ENCODE results near the gene SOBP.

SOBP gene

GRCh38 chr6:107627969-107628368, 138.1 kb downstream of the SOBP start:
- no peak overlapping the region for H3K27ac ChIP-seq (ENCODE audit: extremely low read depth, low read depth, low read length)
- H3K4me3 ChIP-seq (ENCODE audit: low read depth, low read length) = no peak overlapping the region
- CTCF ChIA-PET = interaction anchor here (0.9 to 2.8 kb wide), 4 partner anchors 9 to 310 kb away, joined by 3 to 8 read pairs (median 6); no protein-coding TSS in a partner anchor
- no peaks in the 10 kb centered on the region for H3K36me3 ChIP-seq (ENCODE audit: control insufficient read depth in 2 of 2, insufficient read depth in 1 of 2, low read length in 2 of 2)
- TF ChIP-seq ZNF76 (tag by site-specific recombination; IDR thresholded peaks at IDR 0.05; ENCODE audit: borderline replicate concordance, low read depth) = no peak
- peak; percentile 67; the same call in 1 of the 2 replicates for TF ChIP-seq FEZF1 (tag by site-specific recombination; IDR thresholded peaks at IDR 0.05)
- no peak for TF ChIP-seq ZNF366 (tag by site-specific recombination; conservative IDR thresholded peaks at IDR 0.05)
- no peak for TF ChIP-seq ZBTB17 (tag by site-specific recombination; IDR thresholded peaks at IDR 0.05)
- H3K9me3 ChIP-seq (ENCODE audit: control insufficient read depth, insufficient read depth, low read depth, low read length) = no peaks in the 10 kb centered on the region
- POLR2A ChIA-PET = no interaction called here
- peaks cover 6% of the 10 kb centered on the region for H3K4me1 ChIP-seq (ENCODE audit: control insufficient read depth, insufficient read depth, low read length)

- Histone ChIP-seq H3K9me3 (ENCODE audit: control insufficient read depth, insufficient read depth, low read depth, low read length) (no peaks in the 10 kb centered on the region), H3K27ac (ENCODE audit: extremely low read depth, low read depth, low read length) (no peak overlapping the region), H3K36me3 (ENCODE audit: control insufficient read depth in 2 of 2, insufficient read depth in 1 of 2, low read length in 2 of 2) (peaks cover 0 to 7% of the 10 kb centered on the region in 2 experiments; a peak in 1 of 3 replicates), H3K4me3 (ENCODE audit: low read depth, low read length) (no peak overlapping the region), H3K4me1 (ENCODE audit: control insufficient read depth, insufficient read depth, low read length) (peaks cover 6% of the 10 kb centered on the region)
- POLR2A ChIA-PET = interaction anchor here (1.1 to 1.6 kb wide), 2 partner anchors 11 to 170 kb away, joined by 4 read pairs; partner anchors contain the start of gene PDSS2
- CTCF ChIA-PET = interaction anchor here (0.6 to 2.8 kb wide), 5 partner anchors 8 to 311 kb away, joined by 3 to 8 read pairs (median 4); no protein-coding TSS in a partner anchor
- TF ChIP-seq ZNF335 (tag by site-specific recombination; conservative IDR thresholded peaks at IDR 0.05) (no peak), ZNF837 (tag by site-specific recombination; IDR thresholded peaks at IDR 0.05) (no peak), ZNF707 (tag by site-specific recombination; IDR thresholded peaks at IDR 0.05) (no peak), ZNF155 (tag by site-specific recombination; IDR thresholded peaks at IDR 0.05) (no peak), ZNF549 (tag by site-specific recombination; IDR thresholded peaks at IDR 0.05) (no peak), ZNF830 (tag by site-specific recombination; IDR thresholded peaks at IDR 0.05; ENCODE audit: low read depth) (no peak), ZNF350 (tag by site-specific recombination; IDR thresholded peaks at IDR 0.05) (no peak), SP7 (tag by site-specific recombination; IDR thresholded peaks at IDR 0.05) (no peak), ZNF114 (tag by site-specific recombination; IDR thresholded peaks at IDR 0.05) (no peak)
These were observed 139.0 kb downstream of the SOBP start for GRCh38 chr6:107628878-107629277.

GRCh38 chr6:107629548-107630129, 139.7 kb downstream of the SOBP start:
- TF ChIP-seq ZFP37 (tag by site-specific recombination; IDR thresholded peaks at IDR 0.05) (no peak), ZBTB48 (tag by site-specific recombination; IDR thresholded peaks at IDR 0.05) (no peak), SCRT2 (tag by site-specific recombination; IDR thresholded peaks at IDR 0.05) (no peak), PRDM6 (tag by site-specific recombination; IDR thresholded peaks at IDR 0.05) (peak; percentile 38; the same call in 1 of the 2 replicates), OSR2 (tag by site-specific recombination; IDR thresholded peaks at IDR 0.05) (peak; percentile 29; the same call in 1 of the 2 replicates), ZNF391 (tag by site-specific recombination; IDR thresholded peaks at IDR 0.05; ENCODE audit: borderline replicate concordance, low read depth) (no peak), ZNF266 (tag by site-specific recombination; IDR thresholded peaks at IDR 0.05; ENCODE audit: low read depth) (peak; percentile 40; the same call in 1 of the 2 replicates), ZBTB44 (tag by site-specific recombination; IDR thresholded peaks at IDR 0.05) (peak; percentile 42; the same call in 1 of the 2 replicates), ZNF138 (tag by site-specific recombination; IDR thresholded peaks at IDR 0.05; ENCODE audit: borderline replicate concordance) (0 out of 2 replicates have a peak, but pooled peaks have one; percentile 8)
- ChIA-PET POLR2A (interaction anchor here (1.1 to 1.6 kb wide), 2 partner anchors 12 to 170 kb away, joined by 4 read pairs; partner anchors contain the start of gene PDSS2), CTCF (interaction anchor here (0.6 to 1.2 kb wide), 3 partner anchors 8 to 75 kb away, joined by 3 to 4 read pairs (median 4); no protein-coding TSS in a partner anchor)
- H3K4me3 ChIP-seq (ENCODE audit: low read depth, low read length) = no peak overlapping the region
- H3K36me3 ChIP-seq (ENCODE audit: control insufficient read depth in 2 of 2, insufficient read depth in 1 of 2, low read length in 2 of 2) = peaks cover 0 to 8% of the 10 kb centered on the region in 2 experiments; a peak in 1 of 3 replicates
- no peak overlapping the region for H3K27ac ChIP-seq (ENCODE audit: extremely low read depth, low read depth, low read length)
- peaks cover 6% of the 10 kb centered on the region for H3K4me1 ChIP-seq (ENCODE audit: control insufficient read depth, insufficient read depth, low read length)
- H3K9me3 ChIP-seq (ENCODE audit: control insufficient read depth, insufficient read depth, low read depth, low read length) = no peaks in the 10 kb centered on the region

All from HEK293 (cell line).